ENCODE measurements around the gene HSD17B12. TPM values are rescaled to one million over a fixed set of nuclear protein-coding genes. Genes with fewer than 3 reads are reported as not detected.

HSD17B12 gene
- total RNA-seq, 1 donor from 2014 or later: 99.8 TPM

DNA sequence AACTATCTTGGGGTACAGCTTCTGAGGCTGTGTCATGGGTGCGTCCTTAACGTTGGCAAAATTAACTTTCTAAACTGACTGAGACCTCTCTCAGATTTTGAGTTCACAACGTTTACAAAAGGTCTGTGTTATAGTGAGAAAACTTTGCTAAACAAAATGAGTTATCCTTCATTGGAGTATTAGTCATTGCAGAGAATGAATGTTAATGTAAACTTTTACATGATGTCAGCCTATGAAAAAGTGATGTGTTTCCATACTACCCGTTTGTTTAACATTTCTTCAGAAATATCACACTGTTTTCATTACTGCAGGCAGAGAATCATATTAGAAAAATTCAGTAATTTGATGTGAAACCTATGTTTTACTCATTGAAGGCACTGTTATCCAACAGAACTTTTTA lies 32.1 kb downstream of the HSD17B12 start:
- ATAC-seq: no peak
- TF ChIP-seq, protein P1, sequence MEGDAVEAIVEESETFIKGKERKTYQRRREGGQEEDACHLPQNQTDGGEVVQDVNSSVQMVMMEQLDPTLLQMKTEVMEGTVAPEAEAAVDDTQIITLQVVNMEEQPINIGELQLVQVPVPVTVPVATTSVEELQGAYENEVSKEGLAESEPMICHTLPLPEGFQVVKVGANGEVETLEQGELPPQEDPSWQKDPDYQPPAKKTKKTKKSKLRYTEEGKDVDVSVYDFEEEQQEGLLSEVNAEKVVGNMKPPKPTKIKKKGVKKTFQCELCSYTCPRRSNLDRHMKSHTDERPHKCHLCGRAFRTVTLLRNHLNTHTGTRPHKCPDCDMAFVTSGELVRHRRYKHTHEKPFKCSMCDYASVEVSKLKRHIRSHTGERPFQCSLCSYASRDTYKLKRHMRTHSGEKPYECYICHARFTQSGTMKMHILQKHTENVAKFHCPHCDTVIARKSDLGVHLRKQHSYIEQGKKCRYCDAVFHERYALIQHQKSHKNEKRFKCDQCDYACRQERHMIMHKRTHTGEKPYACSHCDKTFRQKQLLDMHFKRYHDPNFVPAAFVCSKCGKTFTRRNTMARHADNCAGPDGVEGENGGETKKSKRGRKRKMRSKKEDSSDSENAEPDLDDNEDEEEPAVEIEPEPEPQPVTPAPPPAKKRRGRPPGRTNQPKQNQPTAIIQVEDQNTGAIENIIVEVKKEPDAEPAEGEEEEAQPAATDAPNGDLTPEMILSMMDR (IDR thresholded peaks at IDR 0.05): no peak
- Histone ChIP-seq H3K27ac (no peak overlapping the region), H3K4me1 (no peaks in the 10 kb centered on the region), H3K27me3 (no peaks in the 10 kb centered on the region), H3K9me3 (no peaks in the 10 kb centered on the region), H3K36me3 (no peaks in the 10 kb centered on the region), H3K4me3 (no peak overlapping the region)
- intact Hi-C loops (cut with DNase I): no loop called here
- DNase-seq: no peak

DNA sequence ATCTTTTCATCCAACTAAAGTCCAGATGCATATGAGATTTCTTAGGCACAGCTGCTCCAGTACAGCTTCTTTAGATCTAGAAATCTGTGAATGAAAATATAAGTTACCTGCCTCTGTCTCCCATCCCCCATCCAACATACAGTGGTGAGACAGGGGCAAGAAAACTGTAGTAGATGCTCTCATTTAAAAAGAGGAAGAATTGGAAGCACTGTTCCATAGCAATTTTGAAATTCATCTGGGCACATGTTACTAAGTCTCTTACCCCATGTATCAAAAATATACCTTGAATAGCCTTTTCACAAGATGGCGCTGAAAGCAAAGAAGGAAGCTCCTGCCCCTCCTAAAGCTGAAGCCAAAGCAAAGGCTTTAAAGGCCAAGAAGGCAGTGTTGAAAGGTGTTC lies 37.8 kb downstream of the HSD17B12 start:
- TF ChIP-seq, protein P1 (IDR thresholded peaks at IDR 0.05): no peak
- Histone ChIP-seq H3K4me3 (no peak overlapping the region), H3K36me3 (no peaks in the 10 kb centered on the region), H3K27me3 (no peaks in the 10 kb centered on the region), H3K9me3 (no peaks in the 10 kb centered on the region), H3K27ac (no peak overlapping the region), H3K4me1 (no peaks in the 10 kb centered on the region)
- intact Hi-C loops (cut with DNase I): no loop called here
- DNase-seq (no peak), ATAC-seq (no peak)

DNA sequence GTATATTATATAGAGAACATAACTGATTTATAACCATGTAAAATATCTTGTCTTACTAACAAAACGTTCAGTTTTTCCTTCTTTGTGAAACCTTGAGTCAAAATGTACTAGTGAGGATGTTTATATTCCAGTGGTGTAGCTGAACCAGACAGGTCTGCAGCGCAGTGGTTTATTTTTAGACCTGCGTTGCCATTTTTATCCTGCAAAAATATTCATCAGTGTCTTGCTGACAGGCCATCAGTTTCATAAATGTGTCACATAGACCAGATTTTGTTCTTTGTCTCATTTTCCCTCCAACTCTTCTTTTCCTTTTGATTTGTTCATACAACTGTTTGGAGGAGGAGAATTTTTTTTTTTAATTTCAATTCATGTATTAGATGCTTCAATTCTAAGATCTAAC lies 43.1 kb downstream of the HSD17B12 start:
- intact Hi-C loops (cut with DNase I): no loop called here
- Histone ChIP-seq H3K4me1 (no peaks in the 10 kb centered on the region), H3K27ac (no peak overlapping the region), H3K27me3 (no peaks in the 10 kb centered on the region), H3K4me3 (no peak overlapping the region), H3K9me3 (no peaks in the 10 kb centered on the region), H3K36me3 (no peaks in the 10 kb centered on the region)
- ATAC-seq: no peak
- TF ChIP-seq, protein P1 (IDR thresholded peaks at IDR 0.05): no peak
- no peak for DNase-seq

DNA sequence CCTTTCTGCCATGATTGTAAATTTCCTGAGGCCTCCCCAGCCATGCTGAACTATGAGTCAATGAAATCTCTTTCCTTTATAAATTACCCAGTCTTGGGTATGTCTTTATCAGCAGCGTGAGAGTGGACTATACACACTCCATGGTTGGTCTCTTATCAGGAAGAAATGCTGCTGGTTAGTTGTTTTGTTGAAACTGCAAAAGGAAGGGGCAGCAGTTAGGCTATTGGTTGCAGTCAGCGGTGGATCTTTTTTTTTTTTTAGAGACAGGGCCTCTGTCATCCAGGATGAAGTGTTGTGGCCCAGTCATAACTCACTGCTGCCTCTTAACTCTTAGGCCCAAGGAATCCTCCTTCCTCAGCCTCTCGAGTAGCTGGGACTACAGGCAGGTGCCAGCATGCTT lies 51.7 kb downstream of the HSD17B12 start:
- H3K27me3 ChIP-seq: no peaks in the 10 kb centered on the region
- no peaks in the 10 kb centered on the region for H3K9me3 ChIP-seq
- peaks cover 6% of the 10 kb centered on the region for H3K36me3 ChIP-seq
- H3K4me3 ChIP-seq: no peak overlapping the region
- ATAC-seq (no peak), DNase-seq (no peak)
- H3K27ac ChIP-seq: no peak overlapping the region
- intact Hi-C loops (cut with DNase I): no loop called here
- TF ChIP-seq, protein P1 (IDR thresholded peaks at IDR 0.05): no peak
- H3K4me1 ChIP-seq: peaks cover 7% of the 10 kb centered on the region

DNA sequence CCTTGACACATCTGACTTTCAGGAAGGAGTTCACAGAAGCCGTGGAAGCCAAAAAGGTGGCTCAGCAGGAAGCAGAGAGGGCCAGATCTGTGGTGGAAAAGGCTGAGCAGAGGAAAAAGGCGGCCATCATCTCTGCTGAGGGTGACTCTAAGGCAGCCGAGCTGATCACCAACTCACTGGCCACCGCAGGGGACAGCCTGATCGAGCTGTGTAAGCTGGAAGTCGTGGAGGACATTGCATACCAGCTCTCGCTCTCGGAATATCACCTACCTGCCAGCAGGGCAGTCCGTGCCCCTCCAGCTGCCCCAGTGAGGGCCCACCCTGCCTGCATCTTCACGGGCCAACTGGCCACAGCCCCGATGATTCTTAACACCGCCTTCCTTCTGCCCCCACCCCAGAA lies 53.7 kb downstream of the HSD17B12 start:
- intact Hi-C loops (cut with DNase I): no loop called here
- no peak overlapping the region for H3K27ac ChIP-seq
- H3K9me3 ChIP-seq: no peaks in the 10 kb centered on the region
- no peaks in the 10 kb centered on the region for H3K27me3 ChIP-seq
- peaks cover 7% of the 10 kb centered on the region for H3K4me1 ChIP-seq
- TF ChIP-seq, protein P1 (IDR thresholded peaks at IDR 0.05): no peak
- ATAC-seq: no peak
- no peak for DNase-seq
- no peak overlapping the region for H3K4me3 ChIP-seq
- peaks cover 6% of the 10 kb centered on the region for H3K36me3 ChIP-seq

DNA sequence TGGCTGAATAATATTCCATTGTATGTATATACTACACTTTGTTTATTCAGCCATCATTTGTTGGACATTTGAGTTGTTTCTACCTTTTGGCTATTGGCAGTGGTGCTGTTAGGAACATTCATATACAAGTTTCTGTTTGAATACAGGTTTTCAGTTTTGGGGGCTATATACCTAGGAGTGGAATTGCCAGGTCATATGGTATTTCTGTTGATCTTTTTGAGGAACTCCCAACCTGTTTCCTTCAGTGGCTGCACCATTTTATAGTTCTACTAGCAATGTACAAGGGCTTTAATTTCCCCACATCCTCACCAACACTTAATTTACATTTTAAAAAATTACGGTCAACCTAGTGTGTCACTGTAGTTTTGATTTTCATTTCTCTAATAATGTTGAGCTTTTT lies 54.6 kb downstream of the HSD17B12 start:
- no peak overlapping the region for H3K4me3 ChIP-seq
- intact Hi-C loops (cut with DNase I): no loop called here
- peaks cover 6% of the 10 kb centered on the region for H3K36me3 ChIP-seq
- H3K9me3 ChIP-seq: no peaks in the 10 kb centered on the region
- DNase-seq (no peak), ATAC-seq (no peak)
- peaks cover 7% of the 10 kb centered on the region for H3K4me1 ChIP-seq
- no peaks in the 10 kb centered on the region for H3K27me3 ChIP-seq
- H3K27ac ChIP-seq: no peak overlapping the region
- TF ChIP-seq, protein P1 (IDR thresholded peaks at IDR 0.05): no peak

Data from upper lobe of right lung (tissue), 1 donor.